Germinal center (tissue), 1 donor: ENCODE measurements around the gene LGALS1.
A peak's percentile ranks its signal among the peaks of the same experiment; 100 is the strongest.

Experiments
- DNase-seq: peaks from one replicate; pipeline ENCODE4 v3.0.0; 2012; ENCODE audit warnings: mixed read lengths, low spot score

LGALS1 gene

GRCh38 chr22:37674951-37675929 lies at the start of gene LGALS1:
TSS of gene LGALS1 (plus strand) at chr22:37675636. CDS start at chr22:37675703, 67 bp downstream.
- peak; percentile 27 for DNase-seq

- no peak for DNase-seq
Measured at GRCh38 chr22:37625737-37626136, 49.7 kb upstream of the LGALS1 start.

- DNase-seq, result no peak
Measured at GRCh38 chr22:37626144-37626543, 49.3 kb upstream of the LGALS1 start.

GRCh38 chr22:37626556-37627075 lies 48.8 kb upstream of the LGALS1 start:
- no peak for DNase-seq

- no peak for DNase-seq
Measured at GRCh38 chr22:37627121-37627520, 48.3 kb upstream of the LGALS1 start.

GRCh38 chr22:37627545-37627944 lies 47.9 kb upstream of the LGALS1 start:
- peak; percentile 73 for DNase-seq

GRCh38 chr22:37628830-37629229 lies 46.6 kb upstream of the LGALS1 start:
- no peak for DNase-seq

- no peak for DNase-seq
Measured at GRCh38 chr22:37629928-37630327, 45.5 kb upstream of the LGALS1 start.

- no peak for DNase-seq
Measured at GRCh38 chr22:37630839-37631435, 44.5 kb upstream of the LGALS1 start.

- no peak for DNase-seq
Measured at GRCh38 chr22:37631448-37632173, 43.8 kb upstream of the LGALS1 start.

GRCh38 chr22:37632174-37633088 lies 43.0 kb upstream of the LGALS1 start:
- DNase-seq, result peak; percentile 36

- peak; percentile 78 for DNase-seq
Measured at GRCh38 chr22:37633089-37633624, 42.3 kb upstream of the LGALS1 start.

- peak; percentile 87 for DNase-seq
Measured at GRCh38 chr22:37633625-37634416, 41.6 kb upstream of the LGALS1 start.

- no peak for DNase-seq
Measured at GRCh38 chr22:37634417-37634924, 41.0 kb upstream of the LGALS1 start.

GRCh38 chr22:37635157-37635556 lies 40.3 kb upstream of the LGALS1 start:
- no peak for DNase-seq

GRCh38 chr22:37636186-37636948 lies 39.1 kb upstream of the LGALS1 start:
- DNase-seq, result no peak

- DNase-seq, result no peak
Measured at GRCh38 chr22:37636949-37637273, 38.5 kb upstream of the LGALS1 start.

GRCh38 chr22:37638391-37639069 lies 36.9 kb upstream of the LGALS1 start:
- no peak for DNase-seq
